ENCODE results near the gene SEC61A1. TPM values are rescaled to one million over a fixed set of nuclear protein-coding genes. Genes with fewer than 3 reads are reported as not detected.

The SEC61A1 gene
- total RNA-seq, 1 donor from 2014 or later = 150 TPM

- DNase-seq (ENCODE audit: low read depth) = no peak
- no peak overlapping the region for H3K4me3 ChIP-seq (ENCODE audit: low read depth, low read length)
- no peak for TF ChIP-seq CTCF (conservative IDR thresholded peaks at IDR 0.05; ENCODE audit: low read depth, low read length)
Observed at GRCh38 chr3:128072454-128073184, 20.4 kb downstream of the SEC61A1 start.

- TF ChIP-seq CTCF (conservative IDR thresholded peaks at IDR 0.05; ENCODE audit: low read depth, low read length) = no peak
- DNase-seq (ENCODE audit: low read depth) = no peak
- H3K4me3 ChIP-seq (ENCODE audit: low read depth, low read length) = no peak overlapping the region
Observed at GRCh38 chr3:128073185-128073725, 21.0 kb downstream of the SEC61A1 start.

- TF ChIP-seq CTCF (conservative IDR thresholded peaks at IDR 0.05; ENCODE audit: low read depth, low read length) = no peak
- no peak for DNase-seq (ENCODE audit: low read depth)
- H3K4me3 ChIP-seq (ENCODE audit: low read depth, low read length) = no peak overlapping the region
Observed at GRCh38 chr3:128073807-128074206, 21.6 kb downstream of the SEC61A1 start.

GRCh38 chr3:128074851-128075521 lies 22.7 kb downstream of the SEC61A1 start:
- DNase-seq (ENCODE audit: low read depth) = no peak
- TF ChIP-seq CTCF (conservative IDR thresholded peaks at IDR 0.05; ENCODE audit: low read depth, low read length) = no peak
- peak overlapping the region; percentile 47 for H3K4me3 ChIP-seq (ENCODE audit: low read depth, low read length)

GRCh38 chr3:128075522-128076482 lies 23.6 kb downstream of the SEC61A1 start:
- peak; percentile 81 for TF ChIP-seq CTCF (conservative IDR thresholded peaks at IDR 0.05; ENCODE audit: low read depth, low read length)
- peak overlapping the region; percentile 47 for H3K4me3 ChIP-seq (ENCODE audit: low read depth, low read length)
- no peak for DNase-seq (ENCODE audit: low read depth)

GRCh38 chr3:128076483-128077201 lies 24.4 kb downstream of the SEC61A1 start:
- H3K4me3 ChIP-seq (ENCODE audit: low read depth, low read length) = no peak overlapping the region
- DNase-seq (ENCODE audit: low read depth) = no peak
- TF ChIP-seq CTCF (conservative IDR thresholded peaks at IDR 0.05; ENCODE audit: low read depth, low read length) = no peak
